HG03108 (cell line): ENCODE data around the gene FBXW12.

Experiments
- ATAC-seq: cut with Tn5 transposase; IDR thresholded peaks from one replicate; pipeline ENCODE4 v1.9.1; 2021; ENCODE audit warnings: moderate library complexity; ENCODE audit not compliant: unreplicated experiment

Gene FBXW12

GRCh38 chr3:48433472-48434118 is 61.6 kb downstream of the FBXW12 start:
- no peak for ATAC-seq

- ATAC-seq: no peak
These were observed 62.7 kb downstream of the FBXW12 start for GRCh38 chr3:48434591-48435222.

- no peak for ATAC-seq
These were observed 63.2 kb downstream of the FBXW12 start for GRCh38 chr3:48435223-48435595.

GRCh38 chr3:48435774-48436476 is 63.9 kb downstream of the FBXW12 start:
- ATAC-seq: no peak

GRCh38 chr3:48436477-48436787 is 64.4 kb downstream of the FBXW12 start:
- ATAC-seq: no peak

GRCh38 chr3:48436855-48437254 is 64.8 kb downstream of the FBXW12 start:
- no peak for ATAC-seq

- no peak for ATAC-seq
These were observed 65.8 kb downstream of the FBXW12 start for GRCh38 chr3:48437812-48438211.

GRCh38 chr3:48439820-48440589 is 68.0 kb downstream of the FBXW12 start, which contains the start of the genes CCDC51 and TMA7:
Gene CCDC51, minus strand, starts transcription at chr3:48440119. Its CDS starts 4,991 bp downstream, at chr3:48435128.
Gene TMA7, plus strand, starts transcription at chr3:48440257. Its CDS starts 40 bp downstream, at chr3:48440297.
- peak; percentile 92 for ATAC-seq

- ATAC-seq: no peak
These were observed 68.6 kb downstream of the FBXW12 start for GRCh38 chr3:48440590-48440958.

- ATAC-seq: no peak
These were observed 69.9 kb downstream of the FBXW12 start for GRCh38 chr3:48441940-48442339.
